ENCODE data around the gene KRT20.
"Not testable (repeated sequence)": the region's sequence is repeated elsewhere in the genome, so short reads cannot be mapped to it uniquely, and the experiment has no call there.

The KRT20 gene

GRCh38 chr17:40884708-40885512, at the start of gene KRT20:
TSS of gene KRT20 (minus strand) at chr17:40885242. CDS start at chr17:40885185, 57 bp downstream.
- no peak for DNase-seq

- DNase-seq: peak; percentile 61
These were observed 47.6 kb upstream of the KRT20 start for GRCh38 chr17:40932608-40933007.

- no peak for DNase-seq
These were observed 46.3 kb upstream of the KRT20 start for GRCh38 chr17:40931311-40931710.

- no peak for DNase-seq
These were observed 41.3 kb upstream of the KRT20 start for GRCh38 chr17:40926341-40926740.

GRCh38 chr17:40922239-40922638, 37.2 kb upstream of the KRT20 start:
- no peak for DNase-seq

- no peak for DNase-seq
These were observed 36.0 kb upstream of the KRT20 start for GRCh38 chr17:40921026-40921425.

- not testable (repeated sequence) for DNase-seq
These were observed 32.1 kb upstream of the KRT20 start for GRCh38 chr17:40917116-40917515.

GRCh38 chr17:40916366-40916765, 31.3 kb upstream of the KRT20 start:
- no peak for DNase-seq

GRCh38 chr17:40915721-40916256, 30.7 kb upstream of the KRT20 start:
- DNase-seq: no peak

GRCh38 chr17:40915199-40915661, 30.2 kb upstream of the KRT20 start:
- DNase-seq: no peak

- DNase-seq: no peak
These were observed 29.2 kb upstream of the KRT20 start for GRCh38 chr17:40914075-40914855.

- no peak for DNase-seq
These were observed 27.6 kb upstream of the KRT20 start for GRCh38 chr17:40912486-40913210.

GRCh38 chr17:40910441-40910841, 25.4 kb upstream of the KRT20 start:
- DNase-seq: no peak

- no peak for DNase-seq
These were observed 24.7 kb upstream of the KRT20 start for GRCh38 chr17:40909755-40910154.

- peak; percentile 80 for DNase-seq
These were observed 24.3 kb upstream of the KRT20 start for GRCh38 chr17:40909351-40909750.

- DNase-seq: no peak
These were observed 21.6 kb upstream of the KRT20 start for GRCh38 chr17:40906613-40907012.

GRCh38 chr17:40905370-40905769, 20.3 kb upstream of the KRT20 start:
- no peak for DNase-seq

GRCh38 chr17:40903129-40903847, 18.2 kb upstream of the KRT20 start:
- no peak for DNase-seq

- DNase-seq: no peak
These were observed 17.5 kb upstream of the KRT20 start for GRCh38 chr17:40902498-40902897.

- DNase-seq: no peak
These were observed 17.0 kb upstream of the KRT20 start for GRCh38 chr17:40901981-40902474.

- DNase-seq: no peak
These were observed 15.8 kb upstream of the KRT20 start for GRCh38 chr17:40900809-40901356.

Measured in retina (tissue), 1 donor.